Sigmoid colon (tissue), 7 donors: Measurements from ENCODE around the gene ACP5. TPM values are rescaled to one million over a fixed set of nuclear protein-coding genes. Genes with fewer than 3 reads are reported as not detected.
"Not testable (repeated sequence)": the region's sequence is repeated elsewhere in the genome, so short reads cannot be mapped to it uniquely, and the experiment has no call there.

Experiments used
- DNase-seq: peaks from one replicate; pipeline ENCODE4 v3.0.0-alpha.2; 2019
- H3K27ac ChIP-seq, 4 donors: fragments of 200-600 bp; sonication (generic); one replicate each; pipeline ENCODE4 v1.5.1; 2016 to 2019; ENCODE audit warnings: mild to moderate bottlenecking in 1 of 4
- H3K27me3 ChIP-seq, 3 donors: fragments of 200-600 bp; sonication (generic); one replicate each; pipeline ENCODE4 v1.5.1; 2019; ENCODE audit warnings: mild to moderate bottlenecking in 1 of 3
- H3K36me3 ChIP-seq, 4 donors: fragments of 200-600 bp; sonication (generic); one replicate each; pipeline ENCODE4 v1.5.1; 2016 to 2019
- H3K4me1 ChIP-seq, 4 donors: fragments of 200-600 bp; sonication (generic); one replicate each; pipeline ENCODE4 v1.5.1; 2017 to 2019
- H3K4me3 ChIP-seq, 4 donors: fragments of 200-600 bp; sonication (generic); one replicate each; pipeline ENCODE4 v1.5.1; 2017 to 2019; ENCODE audit warnings: mild to moderate bottlenecking in 2 of 4, moderate library complexity in 1 of 4
- H3K9me3 ChIP-seq, 4 donors: fragments of 200-600 bp in 3 of 4; sonication (generic) in 3 of 4; one replicate each; pipeline versions ENCODE4 v1.5.1 to v1.6.1; 2013 to 2019
- CTCF ChIP-seq, 4 experiments: fragments of 450-650 bp in 3 of 4; fragments of 200-600 bp in 1 of 4; IDR thresholded peaks; one replicate each; pipeline ENCODE4 v1.5.1; 2016 to 2019; ENCODE audit warnings: antibody characterized with exemption in 4 of 4, mild to moderate bottlenecking in 3 of 4, moderate library complexity in 2 of 4
- EP300 ChIP-seq, 4 donors: sonication (generic); formaldehyde crosslinking; IDR thresholded peaks; one replicate each; pipeline ENCODE4 v1.6.1; 2017; ENCODE audit warnings: antibody characterized with exemption in 4 of 4
- POLR2A ChIP-seq, 2 donors: fragments of 450-650 bp; IDR thresholded peaks; one replicate each; pipeline ENCODE4 v1.6.1; 2016; ENCODE audit warnings: antibody characterized with exemption in 2 of 2, mild to moderate bottlenecking in 2 of 2, moderate library complexity in 2 of 2
- POLR2AphosphoS5 ChIP-seq, 4 donors: sonication (generic); formaldehyde crosslinking; IDR thresholded peaks; one replicate each; pipeline ENCODE4 v1.6.1; 2017; ENCODE audit warnings: antibody characterized with exemption in 4 of 4
- WGBS, 2 donors: extraction: QIAGEN DNeasy Blood & Tissue Kit; methylation state at CpG; one replicate each; pipeline ENCODE4 v1.1.7; 2013; 5-methylcytosine and 5-hydroxymethylcytosine counted together
- intact Hi-C: fragments of 100-400 bp; cut with DNase I; formaldehyde crosslinking; loops from one replicate; pipeline ENCODE4 v1.15.1; 2023
- polyA plus RNA-seq, 3 donors: library from polyadenylated mRNA; stranded (reverse); fragments of 200-250 nt; gene quantifications; one replicate each; pipeline ENCODE4 v1.2.3, GENCODE V29; 2013
- total RNA-seq, 4 donors: library from RNA; depleted of rRNA; stranded (reverse); fragments of >200 nt; gene quantifications; one replicate each; pipeline ENCODE4 v1.1.0, GENCODE V29; 2016
- donor health status: healthy with polysubstance abuse.
- donor health status: Bipolar disorder and iron deficiency.
- donor health status: healthy.

The ACP5 gene
- total and polyA plus RNA-seq, 7 donors = 7.6 to 266 (median 23.5) TPM

GRCh38 chr19:11617180-11618062 lies 40.0 kb upstream of the ACP5 start:
- H3K9me3 ChIP-seq = peaks cover 0 to 19% (median 6%) of the 10 kb centered on the region in 4 donors
- TF ChIP-seq POLR2AphosphoS5 (IDR thresholded peaks at IDR 0.05) (no peak), EP300 (IDR thresholded peaks at IDR 0.05) (no peak), CTCF (IDR thresholded peaks at IDR 0.05) (no peak), POLR2A (IDR thresholded peaks at IDR 0.05) (no peak)
- intact Hi-C loops = no loop called here
- H3K4me3 ChIP-seq = no peak overlapping the region
- WGBS, 2 donors = 98% methylated on average over 19 of the region's 19 CpGs
- DNase-seq = no peak
- no peak overlapping the region for H3K27ac ChIP-seq
- peaks cover 24 to 70% (median 34%) of the 10 kb centered on the region in 4 donors for H3K36me3 ChIP-seq
- no peaks in the 10 kb centered on the region for H3K27me3 ChIP-seq
- H3K4me1 ChIP-seq = no peaks in the 10 kb centered on the region

DNA sequence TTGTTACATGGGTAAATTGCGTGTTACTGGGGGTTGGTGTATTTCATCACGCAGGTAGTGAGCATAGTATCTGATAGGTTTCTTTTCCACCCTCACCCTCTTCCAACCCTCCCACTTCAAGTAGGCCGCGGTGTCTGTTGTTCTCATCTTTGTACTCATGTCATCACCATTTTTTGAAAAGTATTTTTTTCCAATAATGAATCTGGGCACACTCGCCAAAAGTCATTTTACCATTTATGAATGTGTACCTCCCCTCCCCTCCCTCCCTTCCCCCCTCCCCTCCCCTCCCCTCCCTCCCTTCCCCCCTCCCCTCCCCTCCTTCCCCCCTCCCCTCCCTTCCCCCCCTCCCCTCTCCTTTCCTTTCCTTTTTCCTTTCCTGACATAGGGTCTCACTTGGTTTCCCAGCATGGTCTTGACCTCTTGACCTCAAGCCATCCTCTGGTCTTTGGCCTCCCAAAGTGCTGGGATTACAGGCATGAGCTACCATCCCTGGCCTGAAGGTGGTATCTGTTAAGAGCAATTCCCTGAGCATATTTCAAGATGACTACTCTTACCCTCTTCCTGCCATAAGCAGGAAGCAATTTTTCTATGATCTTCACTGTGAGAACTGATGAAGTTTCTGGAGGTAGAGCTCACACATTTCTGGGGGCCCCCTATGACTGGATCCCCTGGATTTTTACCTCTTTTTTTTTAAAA lies 35.5 kb upstream of the ACP5 start:
- Histone ChIP-seq H3K36me3 (peaks cover 18 to 39% (median 21%) of the 10 kb centered on the region in 4 donors), H3K27ac (no peak overlapping the region), H3K9me3 (peaks cover 0 to 17% (median 5%) of the 10 kb centered on the region in 4 donors), H3K27me3 (no peaks in the 10 kb centered on the region), H3K4me1 (no peaks in the 10 kb centered on the region), H3K4me3 (no peak overlapping the region)
- no peak for TF ChIP-seq POLR2AphosphoS5 (IDR thresholded peaks at IDR 0.05)
- no peak for TF ChIP-seq CTCF (IDR thresholded peaks at IDR 0.05)
- TF ChIP-seq EP300 (IDR thresholded peaks at IDR 0.05) = no peak
- TF ChIP-seq POLR2A (IDR thresholded peaks at IDR 0.05) = no peak
- DNase-seq = no peak
- WGBS, 2 donors = 95% methylated on average over 5 of the region's 5 CpGs
- intact Hi-C loops = no loop called here

- intact Hi-C loops = no loop called here
- WGBS, 2 donors = 95 to 99% methylated on average over 1 of the region's 1 CpG
- TF ChIP-seq POLR2A (IDR thresholded peaks at IDR 0.05) (no peak), EP300 (IDR thresholded peaks at IDR 0.05) (no peak), POLR2AphosphoS5 (IDR thresholded peaks at IDR 0.05) (no peak), CTCF (IDR thresholded peaks at IDR 0.05) (no peak)
These were observed 34.3 kb upstream of the ACP5 start for GRCh38 chr19:11611730-11612129.

GRCh38 chr19:11606484-11606883 lies 29.0 kb upstream of the ACP5 start:
- 97 to 98% methylated on average over 8 of the region's 8 CpGs for WGBS, 2 donors
- intact Hi-C loops = no loop called here
- H3K9me3 ChIP-seq = no peaks in the 10 kb centered on the region
- no peak for TF ChIP-seq CTCF (IDR thresholded peaks at IDR 0.05)
- TF ChIP-seq POLR2AphosphoS5 (IDR thresholded peaks at IDR 0.05) = no peak
- no peak for TF ChIP-seq POLR2A (IDR thresholded peaks at IDR 0.05)
- no peak for TF ChIP-seq EP300 (IDR thresholded peaks at IDR 0.05)
- H3K36me3 ChIP-seq = peaks cover 0 to 4% (median 0%) of the 10 kb centered on the region in 4 donors
- H3K27me3 ChIP-seq = no peaks in the 10 kb centered on the region
- no peak overlapping the region for H3K4me3 ChIP-seq
- H3K27ac ChIP-seq = no peak overlapping the region
- peak; percentile 46 for DNase-seq
- H3K4me1 ChIP-seq = no peaks in the 10 kb centered on the region

More at GRCh38 chr19:11611730-11612129, 34.3 kb upstream of the ACP5 start:
- Histone ChIP-seq H3K27ac (no peak overlapping the region), H3K27me3 (no peaks in the 10 kb centered on the region), H3K9me3 (peaks cover 0 to 5% (median 0%) of the 10 kb centered on the region in 4 donors), H3K4me3 (no peak overlapping the region), H3K36me3 (peaks cover 8 to 27% (median 9%) of the 10 kb centered on the region in 4 donors), H3K4me1 (no peaks in the 10 kb centered on the region)
- DNase-seq = no peak

DNA sequence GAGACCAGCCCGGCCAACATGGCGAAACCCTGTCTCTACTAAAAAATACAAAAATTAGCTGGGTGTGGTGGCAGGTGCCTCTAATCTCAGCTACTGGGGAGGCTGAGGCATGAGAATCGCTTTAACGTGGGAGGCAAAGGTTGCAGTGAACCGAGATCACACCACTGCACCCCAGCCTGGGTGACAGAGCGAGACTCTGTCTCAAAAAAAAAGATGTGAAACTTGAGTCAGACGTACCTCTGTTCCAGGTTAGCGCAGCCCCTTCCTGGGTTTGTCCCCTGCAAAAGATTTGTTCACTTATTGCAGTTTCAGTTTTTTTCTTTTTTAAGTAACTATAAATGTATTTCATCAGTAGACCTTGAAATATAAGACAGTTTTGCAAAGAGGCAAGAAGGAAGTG lies 22.3 kb upstream of the ACP5 start:
- H3K36me3 ChIP-seq, H3K4me3 ChIP-seq, H3K9me3 ChIP-seq, DNase-seq, H3K27ac ChIP-seq, H3K27me3 ChIP-seq: not testable (repeated sequence)
- H3K4me1 ChIP-seq = peaks cover 0 to 26% (median 20%) of the 10 kb centered on the region in 4 donors
- WGBS, 2 donors = 84 to 94% methylated on average over 8 of the region's 8 CpGs
- intact Hi-C loops = loop anchor here (10.0 kb wide), 1 partner anchor 225 kb away; the partner anchor contains the start of gene SWSAP1
